SH-SY5Y (cell line): Measurements from ENCODE around the gene OSBPL3.

Source experiments
- GATA2 ChIP-seq: IDR thresholded peaks from 2 replicates; pipeline ENCODE4 v1.6.1; 2011; ENCODE audit warnings: mild to moderate bottlenecking, low read depth, low read length
- GATA3 ChIP-seq: IDR thresholded peaks from 2 replicates; pipeline ENCODE4 v1.6.1; 2011; ENCODE audit warnings: low read depth, mild to moderate bottlenecking, low read length, moderate library complexity

GRCh38 chr7:24764972-24765744, 214.8 kb downstream of the OSBPL3 start:
- no peak for TF ChIP-seq GATA2
- no peak for TF ChIP-seq GATA3
